GM18868 (cell line): ENCODE measurements around the gene OLFML3.
A peak's percentile ranks its signal among the peaks of the same experiment; 100 is the strongest.

Source experiments
- ATAC-seq: cut with Tn5 transposase; IDR thresholded peaks from one replicate; pipeline ENCODE4 v1.9.1; 2021; ENCODE audit warnings: mild to moderate bottlenecking, moderate library complexity; ENCODE audit not compliant: unreplicated experiment

Gene OLFML3, protein sequence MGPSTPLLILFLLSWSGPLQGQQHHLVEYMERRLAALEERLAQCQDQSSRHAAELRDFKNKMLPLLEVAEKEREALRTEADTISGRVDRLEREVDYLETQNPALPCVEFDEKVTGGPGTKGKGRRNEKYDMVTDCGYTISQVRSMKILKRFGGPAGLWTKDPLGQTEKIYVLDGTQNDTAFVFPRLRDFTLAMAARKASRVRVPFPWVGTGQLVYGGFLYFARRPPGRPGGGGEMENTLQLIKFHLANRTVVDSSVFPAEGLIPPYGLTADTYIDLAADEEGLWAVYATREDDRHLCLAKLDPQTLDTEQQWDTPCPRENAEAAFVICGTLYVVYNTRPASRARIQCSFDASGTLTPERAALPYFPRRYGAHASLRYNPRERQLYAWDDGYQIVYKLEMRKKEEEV

DNA sequence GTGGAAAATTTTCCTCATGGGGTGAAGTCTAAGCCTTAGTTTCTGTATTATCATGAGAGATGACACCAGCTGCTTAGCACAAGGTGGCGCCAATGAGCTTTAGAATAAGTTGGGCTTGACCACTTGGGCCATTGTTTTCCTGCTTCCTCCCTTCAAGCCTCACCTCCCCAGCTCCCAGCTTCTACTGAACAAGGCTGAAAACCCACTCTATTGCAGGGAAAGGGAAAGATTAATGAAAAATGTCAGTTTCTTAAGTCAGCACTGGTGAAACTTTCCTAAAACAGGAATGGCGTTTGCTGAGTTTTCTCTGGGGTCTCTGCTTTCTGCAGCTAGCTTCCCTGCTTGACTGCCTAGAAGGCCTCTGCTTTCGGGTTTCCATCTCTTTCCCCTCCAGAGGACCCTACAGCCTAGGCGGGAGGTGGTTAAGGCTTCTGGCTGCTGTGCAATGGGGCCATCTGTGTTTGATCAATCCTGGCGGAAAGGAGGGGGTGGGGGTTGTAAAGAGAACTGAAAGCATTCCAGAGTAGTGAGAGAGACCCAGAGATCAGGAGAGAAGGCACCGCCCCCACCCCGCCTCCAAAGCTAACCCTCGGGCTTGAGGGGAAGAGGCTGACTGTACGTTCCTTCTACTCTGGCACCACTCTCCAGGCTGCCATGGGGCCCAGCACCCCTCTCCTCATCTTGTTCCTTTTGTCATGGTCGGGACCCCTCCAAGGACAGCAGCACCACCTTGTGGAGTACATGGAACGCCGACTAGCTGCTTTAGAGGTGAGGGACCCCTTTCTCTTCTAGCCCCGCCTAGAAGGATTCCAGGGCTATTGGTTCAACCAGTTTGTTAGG, at the start of gene OLFML3:
TSS of gene OLFML3 (plus strand) at position 612 of the 840 bp plus-strand sequence. CDS start at position 655, 43 bp downstream.
- ATAC-seq, result peak; percentile 49

DNA sequence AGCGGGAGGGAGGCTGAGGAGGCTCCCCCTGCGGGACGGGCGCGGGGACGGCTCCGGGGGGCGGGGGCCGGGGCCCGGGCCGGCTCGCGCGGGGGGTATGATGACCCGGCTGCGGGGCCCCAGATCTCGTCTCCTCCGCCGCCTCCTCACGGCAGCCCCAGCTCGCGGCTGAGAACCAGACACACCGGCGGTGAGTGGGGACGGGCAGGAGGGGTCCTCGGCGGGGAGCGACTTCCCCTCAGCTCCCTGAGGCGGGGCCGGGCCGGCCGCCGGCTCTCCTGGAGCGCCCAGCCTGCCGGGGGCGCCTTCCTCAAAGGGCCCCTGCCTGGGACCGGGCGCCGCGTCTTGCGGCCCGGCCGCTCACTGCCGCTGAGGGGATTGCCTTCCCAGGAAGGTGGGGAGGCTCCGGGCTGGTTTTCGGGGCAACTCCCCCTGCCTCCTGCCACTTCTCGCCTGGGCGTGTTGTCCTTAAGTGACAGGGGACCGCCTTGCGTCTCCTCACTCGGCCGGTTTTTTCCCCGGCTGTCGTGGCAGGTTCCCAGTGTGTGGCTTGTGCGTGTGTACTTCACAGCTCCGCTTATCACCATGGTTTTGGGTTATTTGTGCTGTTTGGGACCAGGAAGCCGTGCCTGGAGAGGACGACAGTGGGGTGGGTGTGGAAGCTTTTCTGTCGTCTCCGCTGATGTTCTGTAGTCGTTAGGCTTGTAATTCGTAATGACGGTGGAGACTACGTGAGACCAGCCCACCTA, 49.4 kb upstream of the OLFML3 start:
- peak; percentile 35 for ATAC-seq

GRCh38 chr1:113930499-113931161, 48.6 kb upstream of the OLFML3 start:
- ATAC-seq, result peak; percentile 41

GRCh38 chr1:113931451-113931851, 47.8 kb upstream of the OLFML3 start:
- ATAC-seq, result no peak

- no peak for ATAC-seq
Observed at GRCh38 chr1:113934006-113934405, 45.3 kb upstream of the OLFML3 start.

DNA sequence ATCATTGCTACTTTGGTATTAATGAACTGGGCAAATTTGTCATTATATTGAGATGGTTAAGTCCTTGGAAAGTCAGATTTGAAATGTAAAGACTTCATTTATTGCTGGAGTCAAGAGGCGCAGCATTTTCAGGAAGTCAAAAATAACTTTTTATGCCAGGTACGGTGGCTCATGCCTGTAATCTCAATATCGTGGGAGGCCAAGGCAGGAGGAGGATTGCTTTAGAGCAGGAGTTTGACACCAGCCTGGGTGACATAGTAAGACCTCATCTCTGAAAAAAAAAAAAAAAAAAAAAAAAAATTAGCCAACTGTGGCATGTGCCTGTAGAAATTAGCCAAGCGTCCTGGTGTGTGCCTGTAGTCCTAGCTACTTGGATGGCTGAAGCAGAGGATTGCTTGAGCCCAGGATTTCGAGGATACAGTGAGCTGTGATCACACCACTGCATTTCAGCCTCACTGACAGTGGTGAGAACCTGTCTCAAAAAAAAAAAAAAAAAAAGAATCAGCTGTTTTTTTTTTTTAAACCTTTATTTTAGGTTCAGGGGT, 44.7 kb upstream of the OLFML3 start:
- no peak for ATAC-seq

DNA sequence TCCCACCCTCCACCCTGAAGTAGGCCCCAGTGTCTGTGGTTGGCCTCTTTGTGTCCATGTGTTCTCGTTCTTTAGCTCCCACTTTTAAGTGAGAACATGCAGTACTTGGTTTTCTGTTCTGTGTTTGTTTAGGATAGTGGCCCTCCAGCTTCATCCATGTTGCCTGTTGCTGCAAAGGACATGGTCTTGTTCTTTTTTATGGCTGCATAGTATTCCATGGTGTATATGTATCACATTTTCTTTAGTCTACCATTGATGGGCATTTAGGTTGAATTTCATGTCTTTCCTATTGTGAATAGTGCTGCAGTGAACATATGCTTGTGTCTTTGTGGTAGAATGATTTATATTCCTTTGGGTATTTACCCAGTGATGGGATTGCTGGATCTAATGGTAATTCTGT, 44.1 kb upstream of the OLFML3 start:
- no peak for ATAC-seq

DNA sequence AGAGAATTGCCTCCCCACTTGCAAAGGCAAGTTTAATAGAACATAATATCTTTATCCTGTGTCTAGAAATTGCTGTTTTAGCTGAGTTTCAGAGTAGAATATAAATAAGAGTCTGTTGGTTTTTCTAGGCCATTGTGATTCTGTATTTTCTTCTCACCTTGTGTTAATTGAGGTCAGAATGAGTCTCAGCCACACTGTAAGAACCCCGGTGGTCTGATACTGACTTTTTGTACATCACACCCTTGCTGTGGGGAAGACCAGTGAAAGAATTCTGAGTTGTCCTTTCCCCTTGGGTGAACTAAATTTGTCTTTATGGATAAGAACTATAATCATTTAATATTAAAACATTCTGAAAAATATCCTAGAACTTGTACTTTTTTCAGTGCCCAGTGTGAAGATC, 43.3 kb upstream of the OLFML3 start:
- ATAC-seq, result no peak

GRCh38 chr1:113937146-113937545, 42.1 kb upstream of the OLFML3 start:
- no peak for ATAC-seq

GRCh38 chr1:113938192-113938591, 41.1 kb upstream of the OLFML3 start:
- no peak for ATAC-seq

DNA sequence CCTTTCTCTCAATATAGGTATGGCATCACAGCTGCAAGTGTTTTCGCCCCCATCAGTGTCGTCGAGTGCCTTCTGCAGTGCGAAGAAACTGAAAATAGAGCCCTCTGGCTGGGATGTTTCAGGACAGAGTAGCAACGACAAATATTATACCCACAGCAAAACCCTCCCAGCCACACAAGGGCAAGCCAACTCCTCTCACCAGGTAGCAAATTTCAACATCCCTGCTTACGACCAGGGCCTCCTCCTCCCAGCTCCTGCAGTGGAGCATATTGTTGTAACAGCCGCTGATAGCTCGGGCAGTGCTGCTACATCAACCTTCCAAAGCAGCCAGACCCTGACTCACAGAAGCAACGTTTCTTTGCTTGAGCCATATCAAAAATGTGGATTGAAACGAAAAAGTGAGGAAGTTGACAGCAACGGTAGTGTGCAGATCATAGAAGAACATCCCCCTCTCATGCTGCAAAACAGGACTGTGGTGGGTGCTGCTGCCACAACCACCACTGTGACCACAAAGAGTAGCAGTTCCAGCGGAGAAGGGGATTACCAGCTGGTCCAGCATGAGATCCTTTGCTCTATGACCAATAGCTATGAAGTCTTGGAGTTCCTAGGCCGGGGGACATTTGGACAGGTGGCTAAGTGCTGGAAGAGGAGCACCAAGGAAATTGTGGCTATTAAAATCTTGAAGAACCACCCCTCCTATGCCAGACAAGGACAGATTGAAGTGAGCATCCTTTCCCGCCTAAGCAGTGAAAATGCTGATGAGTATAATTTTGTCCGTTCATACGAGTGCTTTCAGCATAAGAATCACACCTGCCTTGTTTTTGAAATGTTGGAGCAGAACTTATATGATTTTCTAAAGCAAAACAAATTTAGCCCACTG, 38.7 kb upstream of the OLFML3 start:
- peak; percentile 79 for ATAC-seq

- no peak for ATAC-seq
Observed at GRCh38 chr1:113941245-113941559, 38.1 kb upstream of the OLFML3 start.

DNA sequence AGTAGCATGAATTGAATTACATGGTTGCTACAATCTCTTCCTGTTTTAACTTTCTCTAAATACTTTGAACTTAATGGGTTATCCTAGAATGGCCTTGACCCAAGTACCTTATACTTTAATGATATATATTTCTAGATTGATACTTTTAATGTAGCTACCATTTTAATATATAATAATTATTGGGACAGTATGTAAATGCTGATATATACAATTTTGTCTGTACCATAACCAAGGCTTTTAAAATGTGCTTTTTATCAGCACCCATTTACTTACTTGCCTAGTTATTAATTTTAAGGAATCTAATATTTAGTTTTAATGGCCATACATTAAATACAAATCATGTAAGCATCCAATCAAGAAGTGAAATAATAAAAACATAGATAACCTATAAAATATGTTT, 36.7 kb upstream of the OLFML3 start:
- ATAC-seq, result no peak

DNA sequence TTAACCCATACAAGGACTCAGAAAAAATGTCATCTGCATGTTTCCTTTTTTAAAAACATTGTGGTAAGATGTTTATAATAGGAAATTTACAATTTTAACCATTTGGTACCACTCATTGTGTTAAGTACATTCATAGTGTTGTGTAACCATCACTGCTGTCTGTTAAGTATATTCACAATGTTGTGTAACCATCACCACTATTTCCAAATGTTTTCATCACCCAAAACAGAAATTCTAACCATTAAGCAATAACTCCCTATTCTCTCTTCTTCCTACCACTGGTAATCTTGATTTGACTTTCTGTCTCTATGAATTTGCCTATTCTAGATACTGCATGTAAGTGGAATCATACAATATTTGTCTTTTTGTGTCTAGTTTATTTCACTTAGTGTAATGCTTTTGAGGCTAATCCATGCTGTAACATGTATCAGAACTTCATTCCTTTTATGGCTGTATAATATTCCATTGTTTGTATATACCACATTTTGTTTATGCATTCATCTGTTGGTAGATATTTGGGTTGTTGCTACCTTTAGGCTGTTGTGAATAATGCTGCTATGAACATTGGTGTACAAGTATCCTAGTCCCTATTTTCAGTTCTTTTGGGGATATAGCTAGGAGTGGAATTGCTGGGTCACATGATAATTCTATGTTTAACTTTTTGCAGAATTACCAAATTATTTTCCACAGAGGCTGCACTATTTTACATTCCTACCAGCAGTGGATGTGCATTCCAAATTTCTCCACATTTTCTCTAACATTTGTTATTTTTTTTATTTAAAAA, 36.1 kb upstream of the OLFML3 start:
- no peak for ATAC-seq

GRCh38 chr1:113945329-113945728, 33.9 kb upstream of the OLFML3 start:
- no peak for ATAC-seq

DNA sequence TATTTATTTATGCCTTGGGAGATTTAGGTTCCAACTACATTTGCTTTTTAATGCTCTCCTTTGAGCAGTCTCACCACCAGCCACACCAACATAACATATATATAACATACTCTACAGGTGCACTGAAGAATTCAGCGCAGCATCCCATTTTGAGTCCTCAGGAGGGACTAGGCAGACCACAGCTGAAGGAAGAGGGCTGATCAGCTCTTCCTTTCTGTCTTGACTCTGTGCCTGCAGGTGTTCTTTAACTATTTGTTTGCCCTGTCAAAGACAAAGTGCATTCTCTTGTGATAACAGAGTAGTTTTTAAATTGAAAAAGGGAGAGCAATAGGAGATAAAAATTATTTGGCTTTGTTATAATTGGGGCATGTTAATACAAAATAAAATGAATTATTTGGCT, 33.2 kb upstream of the OLFML3 start:
- ATAC-seq, result no peak

DNA sequence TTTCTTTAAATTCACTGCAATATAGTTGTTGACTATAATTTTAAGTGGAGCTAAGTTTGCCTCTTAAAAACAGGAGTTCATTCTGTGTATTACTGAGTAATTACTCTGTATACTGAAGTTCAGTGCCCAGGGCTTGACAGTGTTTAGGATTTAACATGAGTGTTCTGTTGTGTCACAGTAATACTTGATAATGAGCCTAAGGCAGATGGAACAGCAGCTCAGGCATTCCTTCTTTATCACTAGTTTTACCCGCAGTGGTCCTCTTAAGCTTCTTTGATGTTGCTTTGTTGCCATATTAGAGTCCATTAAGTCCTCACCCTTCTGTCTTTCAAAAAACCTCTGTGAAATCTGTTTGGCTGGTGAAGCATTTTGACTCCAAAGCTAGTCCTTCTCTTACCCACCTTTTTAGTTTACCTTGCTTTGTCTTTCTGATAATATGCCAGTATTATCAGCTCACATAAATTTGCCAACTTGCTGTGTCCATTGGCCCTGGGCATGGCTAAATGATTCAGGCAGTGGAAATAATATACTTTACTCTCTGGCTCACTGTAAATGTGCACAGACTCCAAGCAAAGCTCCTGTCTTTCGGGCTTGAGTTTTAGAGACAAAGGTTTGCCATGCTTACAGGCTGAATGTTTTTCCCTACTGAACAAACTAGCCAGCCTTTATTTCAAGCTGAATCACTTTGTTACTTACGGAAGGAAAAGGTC, 32.4 kb upstream of the OLFML3 start:
- ATAC-seq, result no peak

GRCh38 chr1:113947388-113948107, 31.7 kb upstream of the OLFML3 start:
- no peak for ATAC-seq
